K562 (cell line): Measurements from ENCODE around the gene DACT1. TPM values are rescaled to one million over a fixed set of nuclear protein-coding genes. Genes with fewer than 3 reads are reported as not detected.

ENCODE experiments used
- ATAC-seq: fragments of 200-7000 bp; cut with Tn5 transposase; 3 replicates; pipeline ENCODE4 v1.9.1; 2020; ENCODE audit warnings: moderate library complexity
- BruUV-seq: library from RNA; stranded (reverse); fragments of 400-500 nt; replicated peaks from 2 replicates; lab custom pipeline; 2021; lab: Mats Ljungman, UMichigan
- CTCF ChIA-PET: fragments of 300-600 bp; formaldehyde crosslinking; extraction: SDS; loops from one replicate; lab custom pipeline; 2021; ENCODE audit warnings: low intra/inter-chr PET ratio; lab: Yijun Ruan, JAX
- POLR2A ChIA-PET: fragments of 300-600, 350-650 bp; sonication (Branson Sonifier 250); formaldehyde crosslinking; extraction: SDS; loops from one replicate; lab custom pipeline; 2021; ENCODE audit warnings: antibody characterized with exemption, inconsistent platforms; lab: Yijun Ruan, JAX
- DNase-seq, 4 experiments: peaks; one replicate each; pipeline versions ENCODE4 v3.0.0 to v3.0.0-alpha.2; 2011 to 2018; ENCODE audit warnings: low spot score in 3 of 4, mixed read lengths in 3 of 4; ENCODE audit errors: extremely low read depth in 1 of 4
- FAIRE-seq: peaks from 2 replicates; lab custom pipeline; 2011; peaks lifted over from hg19 to GRCh38; lab: Jason Lieb, UNC
- H2AFZ ChIP-seq: 2 replicates; pipeline ENCODE4 v1.6.0; 2011; ENCODE audit warnings: low read depth, low read length, control low read depth, inconsistent platforms
- H3K27ac ChIP-seq: fragments of 200-600 bp; 3 replicates; pipeline ENCODE4 v1.8.0; 2011; ENCODE audit warnings: low read depth, mild to moderate bottlenecking, control low read depth, inconsistent platforms, low read length, moderate library complexity, mixed read lengths; ENCODE audit errors: extremely low read depth
- H3K27me3 ChIP-seq, 2 experiments: fragments of 300-600 bp in 1 of 2; 2 replicates in 1 of 2; 3 replicates in 1 of 2; pipeline versions ENCODE4 v1.6.0 to v1.8.0; 2011; ENCODE audit warnings: inconsistent platforms in 2 of 2, low read length in 2 of 2, mild to moderate bottlenecking in 1 of 2, mixed read lengths in 1 of 2, moderate library complexity in 1 of 2; ENCODE audit not compliant: control insufficient read depth in 2 of 2, insufficient read depth in 2 of 2
- H3K36me3 ChIP-seq: fragments of 300-600 bp; 3 replicates; pipeline ENCODE4 v1.8.0; 2011; ENCODE audit warnings: mild to moderate bottlenecking, low read length, inconsistent platforms; ENCODE audit not compliant: control insufficient read depth, insufficient read depth
- H3K4me1 ChIP-seq, 2 experiments: fragments of 200-600 bp in 1 of 2; replicated peaks in 1 of 2; 2 replicates in 1 of 2; 3 replicates in 1 of 2; pipeline versions ENCODE4 v1.5.1 to v1.8.0; 2011; ENCODE audit warnings: inconsistent platforms in 2 of 2, low read length in 2 of 2, mild to moderate bottlenecking in 1 of 2, mixed read lengths in 1 of 2, moderate library complexity in 1 of 2; ENCODE audit not compliant: control insufficient read depth in 2 of 2, insufficient read depth in 2 of 2
- H3K4me2 ChIP-seq: 2 replicates; pipeline ENCODE4 v1.6.1; 2011; ENCODE audit warnings: low read length, control low read depth, inconsistent platforms, mixed read lengths; ENCODE audit not compliant: insufficient read depth
- H3K4me3 ChIP-seq: fragments of 200-600 bp; sonication (generic), shearing (Covaris generic); 2 replicates; pipeline ENCODE4 v1.5.1; 2016; ENCODE audit warnings: control low read depth, inconsistent platforms
- H3K79me2 ChIP-seq: fragments of 200-600 bp; 3 replicates; pipeline ENCODE4 v1.8.0; 2011; ENCODE audit warnings: low read length, inconsistent platforms; ENCODE audit not compliant: control insufficient read depth, insufficient read depth
- H3K9ac ChIP-seq, 2 experiments: 2 replicates each; pipeline versions ENCODE4 v1.6.0 to v1.6.1; 2011; ENCODE audit warnings: low read depth in 2 of 2, low read length in 2 of 2, control low read depth in 1 of 2, inconsistent platforms in 1 of 2, mild to moderate bottlenecking in 1 of 2, mixed read lengths in 1 of 2; ENCODE audit not compliant: insufficient read depth in 1 of 2
- H3K9me1 ChIP-seq: one replicate; pipeline ENCODE4 v1.6.0; 2011; ENCODE audit warnings: inconsistent platforms, mild to moderate bottlenecking, low read length, moderate library complexity; ENCODE audit not compliant: control insufficient read depth, insufficient read depth
- H3K9me3 ChIP-seq: replicated peaks from 2 replicates; pipeline ENCODE4 v1.5.1; 2011; ENCODE audit warnings: low read depth, low read length, inconsistent platforms; ENCODE audit not compliant: control insufficient read depth, insufficient read depth
- H4K20me1 ChIP-seq: replicated peaks from 2 replicates; pipeline ENCODE4 v1.6.1; 2011; ENCODE audit warnings: low read length, inconsistent platforms, mixed read lengths; ENCODE audit not compliant: control insufficient read depth, insufficient read depth
- BCOR ChIP-seq: fragments of 450-650 bp; IDR thresholded peaks from 2 replicates; pipeline ENCODE4 v1.6.1; 2016
- BDP1 ChIP-seq: IDR thresholded peaks from 3 replicates; pipeline ENCODE4 v1.6.1; 2011; ENCODE audit not compliant: insufficient read length, insufficient read depth
- ELK3 ChIP-seq: fragments of 450-650 bp; formaldehyde crosslinking; IDR thresholded peaks from 2 replicates; pipeline ENCODE4 v1.4.0; 2020; ENCODE audit warnings: mild to moderate bottlenecking
- ETS2 ChIP-seq: IDR thresholded peaks from 2 replicates; pipeline ENCODE4 v1.6.1; 2016; ENCODE audit warnings: borderline replicate concordance, missing genetic modification characterization, mild to moderate bottlenecking, moderate library complexity, missing compliant biosample characterization; ENCODE audit not compliant: poor library complexity, severe bottlenecking
- ETV5 ChIP-seq: sonication (generic); formaldehyde crosslinking; IDR thresholded peaks from 2 replicates; pipeline ENCODE4 v1.4.0; 2020; ENCODE audit warnings: low read depth, mild to moderate bottlenecking, missing genetic modification reagents
- KLF6 ChIP-seq: fragments of 250-450 bp; sonication (Bioruptor Pico); IDR thresholded peaks from 2 replicates; pipeline ENCODE4 v1.4.0; 2020; ENCODE audit warnings: mild to moderate bottlenecking, moderate library complexity, borderline replicate concordance
- PCBP1 ChIP-seq: fragments of 200-400 bp; formaldehyde crosslinking; IDR thresholded peaks from 2 replicates; pipeline ENCODE4 v1.6.1; 2018; ENCODE audit warnings: mild to moderate bottlenecking, low read depth, low read length; ENCODE audit not compliant: poor library complexity, severe bottlenecking
- PKNOX1 ChIP-seq: fragments of 450-650 bp; IDR thresholded peaks from 2 replicates; pipeline ENCODE4 v1.6.1; 2016
- RBM22 ChIP-seq: fragments of 200-400 bp; formaldehyde crosslinking; IDR thresholded peaks from 2 replicates; pipeline ENCODE4 v1.6.1; 2018; ENCODE audit warnings: low read length, low read depth; ENCODE audit not compliant: poor library complexity, severe bottlenecking
- RFX7 ChIP-seq: fragments of 250-450 bp; sonication (Bioruptor Pico); IDR thresholded peaks from 2 replicates; pipeline ENCODE4 v1.5.1; 2021; ENCODE audit warnings: mild to moderate bottlenecking
- SLC30A9 ChIP-seq: fragments of 250-450 bp; sonication (Bioruptor Pico); IDR thresholded peaks from 2 replicates; pipeline ENCODE4 v1.8.0; 2022; ENCODE audit warnings: mild to moderate bottlenecking, moderate library complexity
- ZFP30 ChIP-seq: fragments of 250-450 bp; sonication (Bioruptor Pico); IDR thresholded peaks from 2 replicates; pipeline ENCODE4 v1.8.0; 2022; ENCODE audit warnings: moderate library complexity, mild to moderate bottlenecking, inconsistent platforms, borderline replicate concordance
- ZNF280B ChIP-seq: fragments of 250-450 bp; sonication (Bioruptor Pico); IDR thresholded peaks from 2 replicates; pipeline ENCODE4 v1.5.1; 2021; ENCODE audit warnings: mild to moderate bottlenecking
- ZNF445 ChIP-seq: fragments of 250-450 bp; sonication (Bioruptor Pico); IDR thresholded peaks from 2 replicates; pipeline ENCODE4 v1.4.0; 2020; ENCODE audit warnings: low read depth, mild to moderate bottlenecking, moderate library complexity
- ZNF830 ChIP-seq: fragments of 250-450 bp; sonication (Bioruptor Pico); IDR thresholded peaks from 2 replicates; pipeline ENCODE4 v1.5.0; 2021; ENCODE audit warnings: mild to moderate bottlenecking
- WGBS: fragments of 100-300 bp; shearing (Covaris generic); methylation state at CpG from one replicate; pipeline ENCODE4 v1.1.6; 2016; ENCODE audit warnings: low coverage, mixed read lengths; ENCODE audit not compliant: insufficient coverage; ENCODE audit errors: missing lambda C conversion rate; 5-methylcytosine and 5-hydroxymethylcytosine counted together
- in situ Hi-C: fragments of 300-500 bp; cut with MboI; formaldehyde crosslinking; loops from 4 replicates; pipeline ENCODE4 v1.15.0; 2018; ENCODE audit warnings: inconsistent platforms, mixed read lengths
- intact Hi-C: fragments of 100-400 bp; cut with micrococcal nuclease; formaldehyde crosslinking; loops from 2 replicates; pipeline ENCODE4 v1.14.2; 2022
- polyA plus RNA-seq, 8 experiments: library from polyadenylated mRNA; depleted of rRNA in 4 of 8; stranded (reverse) in 5 of 8; unstranded in 3 of 8; fragments of >200 nt; fragmentation: Nextera tagmentation in 2 of 8; fragmentation: Illumina TruSeq in 1 of 8; extraction: Ambion mirVana in 2 of 8; extraction: Trizol in 1 of 8; gene quantifications; 2 replicates each; pipeline versions ENCODE4 v1.2.1 to v1.2.3, GENCODE V29; 2011 to 2014; ENCODE audit warnings: inconsistent platforms in 1 of 8, missing spikeins in 1 of 8
- total RNA-seq, 7 experiments: library from RNA; depleted of rRNA in 6 of 7; stranded (reverse); fragments of >200 nt in 6 of 7; fragmentation: Illumina TruSeq in 2 of 7; extraction: Trizol in 2 of 7; gene quantifications; 2 replicates each; pipeline versions ENCODE4 v1.2.1 to v1.2.3, GENCODE V29; 2011 to 2021; ENCODE audit warnings: low replicate concordance in 1 of 7

The DACT1 gene
- total and polyA plus RNA-seq, 9 of the 15 experiments (the other 6 are each of a cell fraction or from before 2014, with no cell fraction given) = 0.07 to 0.30 (median 0.13) TPM

GRCh38 chr14:58635091-58635830 lies 2.5 kb upstream of the DACT1 start:
- Histone ChIP-seq H3K27ac (no peak overlapping the region), H3K36me3 (no peaks in the 10 kb centered on the region), H3K79me2 (no peaks in the 10 kb centered on the region), H2AFZ (no peak overlapping the region), H3K4me3 (no peak overlapping the region), H3K4me1 (peaks cover 0 to 15% of the 10 kb centered on the region in 2 experiments; a peak in 2 of 5 replicates), H4K20me1 (no peaks in the 10 kb centered on the region), H3K9ac (no peak overlapping the region), H3K9me3 (no peaks in the 10 kb centered on the region), H3K4me2 (no peak overlapping the region), H3K27me3 (peaks cover 24% of the 10 kb centered on the region in 2 experiments; a peak in 4 of 5 replicates), H3K9me1 (no peaks in the 10 kb centered on the region)
- no TSS peak for BruUV-seq
- 14% methylated on average over 7 of the region's 8 CpGs for WGBS
- intact Hi-C loops (loop anchor here (5.0 kb wide), 1 partner anchor 133 kb away; no protein-coding TSS in a partner anchor), in situ Hi-C loops (no loop called here)
- DNase-seq (no peak), FAIRE-seq (no peak), ATAC-seq (no peak)
- TF ChIP-seq ZFP30 (CRISPR knock-in tag) (no peak), BDP1 (no peak), PCBP1 (no peak), SLC30A9 (CRISPR knock-in tag) (no peak), ZNF830 (CRISPR knock-in tag) (no peak), RFX7 (no peak), ZNF445 (CRISPR knock-in tag) (no peak), ETS2 (tag) (no peak), KLF6 (no peak), ETV5 (CRISPR knock-in tag) (no peak), PKNOX1 (no peak), RBM22 (no peak), BCOR (no peak), ELK3 (CRISPR knock-in tag) (no peak), ZNF280B (no peak)
- ChIA-PET CTCF (no interaction called here), POLR2A (interaction anchor here (1.0 kb wide), 1 partner anchor 13 kb away, joined by 4 read pairs; no protein-coding TSS in a partner anchor)
